NCI-H510A (cell line): ENCODE measurements around the gene ST6GALNAC2.
"Not testable (repeated sequence)": the region's sequence is repeated elsewhere in the genome, so short reads cannot be mapped to it uniquely, and the experiment has no call there.

Source experiments
- DNase-seq: peaks from one replicate; lab custom pipeline; 2025; lab: John Stamatoyannopoulos, UW

The ST6GALNAC2 gene

GRCh38 chr17:76539631-76540271 is 45.9 kb downstream of the ST6GALNAC2 start, which contains the start of gene PRCD:
Gene PRCD (plus strand): TSS chr17:76540044. CDS start chr17:76540142, 98 bp downstream.
- DNase-seq = no peak

DNA sequence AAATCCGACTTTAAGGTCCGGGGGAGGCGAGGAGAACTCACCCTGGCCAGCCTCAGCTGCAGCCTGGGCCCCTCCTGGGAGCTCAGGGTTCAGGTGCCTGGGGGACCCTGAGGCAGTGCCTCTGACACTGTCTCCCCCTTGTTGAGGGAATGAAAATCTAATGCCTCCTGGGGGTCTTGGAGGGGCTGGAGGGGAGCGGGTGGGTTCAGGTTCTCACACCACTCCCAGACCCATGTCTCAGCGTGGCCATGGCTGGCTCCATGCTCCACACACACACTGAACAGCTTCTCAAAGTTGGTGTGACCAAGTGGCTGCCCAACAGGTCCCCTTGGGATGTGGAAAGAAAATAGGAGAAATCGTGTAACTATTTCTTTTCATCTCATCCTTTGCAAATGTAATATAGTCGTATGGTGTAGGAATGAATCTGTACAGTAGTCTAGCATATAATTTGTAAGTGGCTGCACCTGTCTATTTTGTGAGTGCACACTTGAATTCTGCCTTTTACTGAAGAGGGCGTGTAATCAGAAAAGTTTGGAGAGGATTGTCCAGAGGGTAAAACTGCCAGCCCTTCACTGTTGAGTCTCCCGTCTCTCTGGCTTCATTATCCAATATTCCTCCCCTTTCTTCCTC is 46.6 kb downstream of the ST6GALNAC2 start:
- no peak for DNase-seq

- DNase-seq = no peak
Measured at GRCh38 chr17:76538281-76538931, 47.3 kb downstream of the ST6GALNAC2 start.

GRCh38 chr17:76537578-76538280 is 47.9 kb downstream of the ST6GALNAC2 start, which contains the start of gene CYGB:
Gene CYGB (minus strand): TSS chr17:76537709. CDS start chr17:76537542, 167 bp downstream.
- DNase-seq = no peak

- no peak for DNase-seq
Measured at GRCh38 chr17:76537288-76537577, 48.4 kb downstream of the ST6GALNAC2 start.

DNA sequence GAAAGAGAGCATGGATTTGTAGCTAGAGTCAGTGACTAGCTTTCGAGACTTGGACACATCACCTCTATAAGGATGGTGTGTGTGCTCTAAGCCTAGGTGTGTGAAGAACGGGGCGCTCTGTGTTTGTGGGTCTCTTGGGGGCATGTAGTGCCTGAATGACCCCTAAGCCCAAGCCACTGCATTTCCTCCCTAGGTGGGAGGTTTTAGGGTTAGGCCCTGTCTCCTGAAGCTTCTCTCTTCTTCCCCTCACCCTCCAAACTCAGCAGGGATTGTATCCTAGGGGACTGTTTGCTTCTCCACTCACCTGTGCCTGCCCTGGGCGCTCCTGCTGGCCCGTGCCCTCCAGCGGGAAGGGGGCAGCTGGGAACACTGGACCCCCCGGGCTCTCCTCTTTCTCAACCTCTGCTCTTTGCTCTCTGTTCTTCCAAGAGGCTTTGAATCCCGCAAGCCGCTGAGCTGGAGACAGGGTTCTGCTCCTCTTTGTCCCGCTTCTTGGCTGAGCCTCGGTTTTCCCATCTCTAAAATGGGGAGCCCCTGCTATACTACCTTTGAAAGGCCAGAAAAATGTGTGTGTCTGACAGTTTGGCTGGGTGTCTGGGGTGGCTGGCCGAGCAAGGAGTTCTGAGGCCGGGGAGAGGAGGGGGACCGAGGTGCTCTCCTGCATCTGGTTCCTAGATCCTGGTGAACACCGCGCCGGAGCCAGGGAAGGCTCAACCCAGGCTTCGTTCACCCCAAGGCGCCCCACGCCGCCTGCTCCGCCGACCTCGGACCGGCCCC is 49.0 kb downstream of the ST6GALNAC2 start:
- no peak for DNase-seq

- no peak for DNase-seq
Measured at GRCh38 chr17:76535788-76536510, 49.7 kb downstream of the ST6GALNAC2 start.

DNA sequence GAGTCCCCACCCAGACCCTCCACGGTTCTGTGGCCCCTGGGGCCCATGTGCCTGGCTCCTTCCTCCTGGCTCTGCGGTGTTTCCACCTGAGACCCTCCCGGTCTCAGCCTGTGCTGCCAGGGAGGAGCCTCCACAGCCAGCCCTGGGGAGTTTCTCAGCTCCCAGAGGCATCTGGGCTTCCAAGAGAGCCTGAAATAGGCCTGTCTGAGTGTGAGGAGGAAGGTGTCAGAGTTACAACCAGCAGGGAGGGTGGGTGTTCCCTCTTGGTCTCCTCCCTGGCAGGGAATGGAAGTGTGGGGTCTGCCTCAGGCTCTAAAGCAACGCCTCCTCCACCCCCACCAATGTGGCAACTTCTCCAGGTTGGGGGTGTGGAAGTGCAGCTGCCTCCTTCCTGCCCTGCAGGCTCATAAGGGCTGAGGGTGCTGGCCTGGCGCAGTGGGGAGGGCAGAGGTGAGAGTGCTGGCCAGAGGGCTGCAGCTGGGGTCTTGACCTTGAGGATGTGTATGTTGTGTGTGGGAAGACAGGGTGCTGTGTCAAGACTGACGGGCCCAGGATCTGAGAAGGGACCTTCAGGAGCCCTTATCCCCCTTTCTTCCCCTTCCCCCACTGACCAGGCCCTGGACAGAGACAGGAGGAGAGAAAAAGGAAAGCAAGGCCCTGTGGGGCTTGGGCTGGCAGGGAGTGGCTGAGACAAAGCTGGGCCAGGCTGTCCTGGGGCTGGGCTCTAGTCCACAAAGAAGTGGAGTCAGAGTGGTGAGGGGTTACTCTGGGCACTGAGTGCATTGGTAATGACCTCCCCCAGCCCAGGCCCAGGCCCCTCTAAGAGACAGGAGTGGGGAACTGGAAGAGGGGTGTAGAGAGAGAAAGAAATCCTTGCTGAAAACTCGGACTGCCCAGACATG is 50.6 kb downstream of the ST6GALNAC2 start:
- DNase-seq = no peak

DNA sequence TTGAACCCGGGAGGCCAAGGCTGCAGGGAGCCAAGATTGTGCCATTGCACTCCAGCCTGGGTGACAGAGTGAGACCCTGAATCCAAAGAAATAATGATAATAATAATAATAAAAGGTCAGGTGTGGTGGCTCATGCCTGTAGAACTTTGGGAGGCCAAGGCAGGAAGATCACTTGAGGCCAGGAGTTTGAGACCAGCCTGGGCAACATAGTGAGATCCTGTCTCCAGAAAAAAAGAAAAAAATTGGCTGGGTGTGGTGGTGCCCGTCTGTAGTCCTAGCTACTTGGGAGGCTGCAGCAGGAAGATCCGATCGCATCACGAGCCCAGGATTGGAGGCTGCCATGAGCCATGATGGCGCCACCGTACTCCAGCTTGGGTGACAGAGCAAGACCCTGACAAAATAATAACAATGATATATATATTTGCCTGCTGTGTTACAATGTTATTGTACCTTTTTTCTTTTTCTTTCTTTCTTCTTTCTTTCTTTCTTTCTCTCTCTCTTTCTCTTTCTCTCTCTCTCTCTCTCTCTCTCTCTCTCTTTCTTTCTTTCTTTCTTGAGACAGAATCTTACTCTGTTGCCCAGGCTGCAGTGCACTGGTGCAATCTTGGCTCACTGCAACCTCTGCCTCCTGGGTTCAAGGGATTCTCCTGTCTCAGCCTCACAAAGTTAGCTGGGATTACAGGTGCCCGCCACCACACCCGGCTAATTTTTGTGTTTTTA is 51.9 kb downstream of the ST6GALNAC2 start:
- DNase-seq = not testable (repeated sequence)

- no peak for DNase-seq
Measured at GRCh38 chr17:76532072-76532651, 53.5 kb downstream of the ST6GALNAC2 start.

DNA sequence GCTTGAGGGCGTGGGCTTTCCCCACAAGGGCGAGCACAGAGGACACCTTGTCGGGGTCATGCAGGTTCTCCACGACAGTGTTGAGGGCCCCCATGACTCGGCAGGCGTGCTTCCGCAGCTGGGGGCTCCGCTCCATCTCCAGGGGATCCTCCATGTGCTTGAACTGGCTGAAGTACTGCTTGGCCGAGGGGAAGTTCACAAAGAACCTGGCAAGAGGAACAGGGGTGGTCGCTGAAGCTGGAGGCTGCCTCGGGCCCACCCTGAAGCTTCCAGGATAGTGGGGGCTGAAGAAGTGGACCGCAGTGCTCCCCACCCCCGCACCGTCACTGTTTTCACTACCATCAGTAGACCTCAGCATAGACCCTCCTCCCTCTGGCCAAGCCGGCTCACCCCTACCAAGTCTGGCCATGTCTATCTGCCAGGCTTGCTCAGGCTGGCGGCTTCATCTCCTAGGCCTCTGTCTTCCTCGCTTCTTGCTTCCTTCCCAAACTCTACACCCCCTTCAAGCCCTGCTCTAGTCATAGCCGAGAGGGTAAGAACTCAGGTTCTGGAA is 54.1 kb downstream of the ST6GALNAC2 start:
- no peak for DNase-seq

- DNase-seq = no peak
Measured at GRCh38 chr17:76530811-76531485, 54.7 kb downstream of the ST6GALNAC2 start.

DNA sequence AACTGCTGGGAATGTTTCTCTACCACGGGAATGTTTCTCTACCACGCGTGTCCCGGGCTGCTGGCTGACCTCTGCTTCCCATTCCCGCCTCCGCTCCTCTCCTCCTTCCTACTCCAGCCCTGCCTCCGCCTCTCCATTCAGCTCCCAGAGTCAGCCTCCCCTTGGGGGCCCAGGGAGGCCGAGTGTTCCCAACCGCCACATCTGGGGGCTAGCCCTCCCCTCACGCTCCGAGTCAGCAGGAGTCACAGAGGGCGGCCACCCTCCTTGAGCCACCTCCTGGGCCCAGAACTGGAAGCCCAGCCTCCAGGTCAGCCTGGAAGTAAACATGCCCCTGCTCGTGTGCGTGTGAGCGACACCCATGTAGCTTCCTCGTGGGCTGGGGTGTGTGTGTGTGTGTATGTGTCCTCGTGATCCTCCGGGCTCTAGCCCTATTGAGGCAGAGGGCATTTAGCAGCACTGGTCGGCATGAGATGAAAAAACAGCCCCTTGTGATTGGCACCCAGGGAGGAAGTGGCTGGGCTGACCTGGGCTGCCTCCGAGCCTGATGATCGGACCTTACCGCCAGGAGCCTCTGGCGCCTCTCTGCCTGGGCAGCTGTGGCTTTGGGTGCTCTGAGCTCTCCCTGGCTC is 55.5 kb downstream of the ST6GALNAC2 start:
- DNase-seq = no peak

DNA sequence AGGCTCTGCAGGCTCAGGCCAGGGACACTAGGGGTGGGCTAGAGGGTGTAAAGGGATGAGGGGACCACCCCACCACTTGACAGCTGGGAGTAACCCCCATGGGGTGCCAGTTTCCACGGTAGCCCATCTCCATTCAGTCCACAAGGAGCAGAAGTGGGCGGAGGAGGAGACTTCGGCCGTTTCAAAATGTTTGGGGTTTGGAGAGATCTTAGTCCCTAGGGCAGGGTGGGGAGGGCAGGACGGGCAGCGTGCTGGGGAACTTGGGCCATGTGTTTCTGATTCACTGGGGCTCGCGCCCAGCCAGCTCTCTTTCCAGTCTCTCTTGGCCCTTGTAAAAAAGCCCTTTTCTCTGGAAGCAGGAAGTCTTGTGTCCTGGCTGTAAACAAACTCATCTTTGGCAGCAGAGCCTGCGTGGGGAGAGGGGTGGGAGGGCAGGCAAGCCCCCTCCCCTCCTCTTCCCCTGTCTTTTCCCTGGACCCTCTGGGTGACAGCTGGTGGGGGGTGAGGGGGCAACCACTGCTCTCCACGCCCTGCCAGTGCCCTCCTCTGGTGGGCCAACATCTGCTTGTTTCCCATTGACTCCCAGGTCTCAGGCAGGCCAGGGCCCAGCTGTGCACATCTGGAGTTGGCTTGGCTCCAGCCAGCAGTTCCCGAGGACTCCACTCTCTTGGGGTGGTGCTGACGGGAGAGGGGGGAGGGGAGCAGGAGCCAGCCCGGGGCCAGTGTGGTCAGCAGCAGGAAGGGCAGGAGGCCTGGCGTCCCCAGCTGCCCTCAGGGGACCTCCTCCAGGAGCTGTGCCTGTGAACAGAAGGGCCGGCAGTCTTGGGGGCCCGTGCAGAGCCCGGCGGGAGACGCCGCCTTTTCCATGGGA is 56.2 kb downstream of the ST6GALNAC2 start:
- DNase-seq = no peak

DNA sequence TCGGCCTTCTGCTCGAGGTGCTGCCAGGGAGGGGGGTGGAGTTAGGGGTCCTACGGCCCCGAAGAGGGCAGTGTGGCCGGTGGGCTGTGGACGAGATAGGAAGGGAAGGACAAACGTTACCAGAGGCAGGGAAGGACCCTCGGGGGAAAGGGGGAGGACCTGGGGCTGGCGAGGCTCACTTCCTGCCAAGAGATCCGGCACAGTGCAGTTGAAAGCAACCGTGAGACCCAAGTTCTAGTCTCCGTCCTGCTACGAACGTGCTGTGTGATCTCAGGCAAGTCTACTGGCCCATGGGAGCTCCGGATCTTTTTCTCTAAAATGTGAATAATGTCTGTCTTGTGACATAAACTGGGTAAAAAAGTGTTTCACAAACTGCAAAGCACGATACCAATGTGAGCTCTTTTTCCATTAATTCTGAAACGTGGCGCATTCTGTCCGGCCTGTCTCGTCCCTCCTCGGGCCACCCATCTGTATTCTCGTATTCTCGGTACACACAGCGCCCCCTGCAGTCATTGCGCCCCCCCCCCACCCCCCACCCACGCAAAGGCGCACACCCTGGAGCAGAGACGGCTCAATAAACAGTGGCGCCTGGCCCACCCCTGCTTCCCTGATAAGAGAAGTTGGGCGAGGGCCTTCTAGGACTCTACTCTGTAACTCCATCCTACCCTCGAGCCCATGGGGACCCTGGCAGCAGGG is 57.0 kb downstream of the ST6GALNAC2 start:
- no peak for DNase-seq

- DNase-seq = no peak
Measured at GRCh38 chr17:76528156-76528527, 57.5 kb downstream of the ST6GALNAC2 start.
